ENCODE data around the gene MED13. TPM values are rescaled to one million over a fixed set of nuclear protein-coding genes. Genes with fewer than 3 reads are reported as not detected.
A peak's percentile ranks its signal among the peaks of the same experiment; 100 is the strongest.

MED13 gene
- total RNA-seq, 1 experiment from 2014 or later: 60.7 TPM

- H2BK20ac ChIP-seq (ENCODE audit: low read depth, low read length, poor library complexity, severe bottlenecking): no peak overlapping the region
- H3K9ac ChIP-seq (ENCODE audit: extremely low read depth, insufficient read length, low read length): no peak overlapping the region
- H3K27ac ChIP-seq (ENCODE audit: insufficient read length, low read depth, low read length): no peak overlapping the region
- DNase-seq: no peak
- H4K5ac ChIP-seq (ENCODE audit: insufficient read length, low read depth, low read length): no peak overlapping the region
- no peak overlapping the region for H4K91ac ChIP-seq (ENCODE audit: insufficient read length, low read depth, low read length)
- no peaks in the 10 kb centered on the region for H3K27me3 ChIP-seq (ENCODE audit: insufficient read depth, low read length)
- H3K27me3 Mint-ChIP-seq (ENCODE audit: low read depth): no peaks in the 10 kb centered on the region
- no peaks in the 10 kb centered on the region for H3K23me2 ChIP-seq (ENCODE audit: insufficient read length, low read depth, low read length, poor library complexity, severe bottlenecking)
- WGBS (ENCODE audit: extremely low coverage, insufficient read length, low lambda C conversion rate): no CpG with 5 or more reads among the region's 7 CpGs
- no peak overlapping the region for H3K4me2 ChIP-seq (ENCODE audit: insufficient read depth, insufficient read length, low read length)
- H3K4me1 Mint-ChIP-seq: peaks cover 6% of the 10 kb centered on the region in 2 experiments
- H3K4me1 ChIP-seq (ENCODE audit: insufficient read depth, low read length): no peaks in the 10 kb centered on the region
- no peak overlapping the region for H2BK5ac ChIP-seq (ENCODE audit: insufficient read length, low read length)
- H3K4ac ChIP-seq (ENCODE audit: low read depth, low read length): no peak overlapping the region
- no peaks in the 10 kb centered on the region for H4K20me1 ChIP-seq (ENCODE audit: control insufficient read depth, insufficient read depth, insufficient read length)
- TF ChIP-seq, protein P1, sequence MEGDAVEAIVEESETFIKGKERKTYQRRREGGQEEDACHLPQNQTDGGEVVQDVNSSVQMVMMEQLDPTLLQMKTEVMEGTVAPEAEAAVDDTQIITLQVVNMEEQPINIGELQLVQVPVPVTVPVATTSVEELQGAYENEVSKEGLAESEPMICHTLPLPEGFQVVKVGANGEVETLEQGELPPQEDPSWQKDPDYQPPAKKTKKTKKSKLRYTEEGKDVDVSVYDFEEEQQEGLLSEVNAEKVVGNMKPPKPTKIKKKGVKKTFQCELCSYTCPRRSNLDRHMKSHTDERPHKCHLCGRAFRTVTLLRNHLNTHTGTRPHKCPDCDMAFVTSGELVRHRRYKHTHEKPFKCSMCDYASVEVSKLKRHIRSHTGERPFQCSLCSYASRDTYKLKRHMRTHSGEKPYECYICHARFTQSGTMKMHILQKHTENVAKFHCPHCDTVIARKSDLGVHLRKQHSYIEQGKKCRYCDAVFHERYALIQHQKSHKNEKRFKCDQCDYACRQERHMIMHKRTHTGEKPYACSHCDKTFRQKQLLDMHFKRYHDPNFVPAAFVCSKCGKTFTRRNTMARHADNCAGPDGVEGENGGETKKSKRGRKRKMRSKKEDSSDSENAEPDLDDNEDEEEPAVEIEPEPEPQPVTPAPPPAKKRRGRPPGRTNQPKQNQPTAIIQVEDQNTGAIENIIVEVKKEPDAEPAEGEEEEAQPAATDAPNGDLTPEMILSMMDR (conservative IDR thresholded peaks at IDR 0.05): no peak
- H3K36me3 Mint-ChIP-seq (ENCODE audit: insufficient read depth in 1 of 3, low read depth in 3 of 3): peaks cover 29 to 72% (median 59%) of the 10 kb centered on the region in 3 experiments; a peak in 6 of 7 replicates
- no peaks in the 10 kb centered on the region for H3K9me3 ChIP-seq (ENCODE audit: control insufficient read depth, low read depth, low read length)
- H3K4me3 Mint-ChIP-seq: no peak overlapping the region; a peak in 1 of 5 replicates
- H3K27ac Mint-ChIP-seq: peak overlapping the region in 1 of 3 experiments; percentile 28; a peak in 2 of 7 replicates
- H3K23ac ChIP-seq (ENCODE audit: insufficient read length, low read depth, low read length): no peak overlapping the region
- H2AFZ ChIP-seq (ENCODE audit: low read length): no peak overlapping the region
- H4K8ac ChIP-seq (replicated peaks; ENCODE audit: insufficient read length, low read depth, low read length): no peak overlapping the region
- no peak overlapping the region for H3T11ph ChIP-seq (ENCODE audit: low read length)
- H2BK12ac ChIP-seq (ENCODE audit: insufficient read length, low read depth, low read length): no peak overlapping the region
- H3K79me1 ChIP-seq (ENCODE audit: insufficient read depth, low read depth, low read length, poor library complexity, severe bottlenecking): peaks cover 5% of the 10 kb centered on the region
- H3K9me3 Mint-ChIP-seq: no peaks in the 10 kb centered on the region
- H3K56ac ChIP-seq (ENCODE audit: insufficient read length, low read depth, low read length): no peak overlapping the region
- H3K18ac ChIP-seq (ENCODE audit: insufficient read length, low read depth, low read length): no peak overlapping the region
- H2BK120ac ChIP-seq (ENCODE audit: low read depth, low read length, poor library complexity, severe bottlenecking): no peak overlapping the region
- no peak overlapping the region for H2BK15ac ChIP-seq (ENCODE audit: low read depth, low read length)
- no peaks in the 10 kb centered on the region; the same call in 1 of the 2 replicates for H3K79me2 ChIP-seq (ENCODE audit: insufficient read depth, low read length)
- H2AK5ac ChIP-seq (ENCODE audit: insufficient read length, low read length): no peak overlapping the region
- H3K14ac ChIP-seq (ENCODE audit: insufficient read depth, low read length): no peak overlapping the region
Observed at GRCh38 chr17:61974115-61974514, 91.0 kb downstream of the MED13 start.

Data from H9 (cell line).